ENCODE data around the gene CKAP2L.

CKAP2L gene, protein sequence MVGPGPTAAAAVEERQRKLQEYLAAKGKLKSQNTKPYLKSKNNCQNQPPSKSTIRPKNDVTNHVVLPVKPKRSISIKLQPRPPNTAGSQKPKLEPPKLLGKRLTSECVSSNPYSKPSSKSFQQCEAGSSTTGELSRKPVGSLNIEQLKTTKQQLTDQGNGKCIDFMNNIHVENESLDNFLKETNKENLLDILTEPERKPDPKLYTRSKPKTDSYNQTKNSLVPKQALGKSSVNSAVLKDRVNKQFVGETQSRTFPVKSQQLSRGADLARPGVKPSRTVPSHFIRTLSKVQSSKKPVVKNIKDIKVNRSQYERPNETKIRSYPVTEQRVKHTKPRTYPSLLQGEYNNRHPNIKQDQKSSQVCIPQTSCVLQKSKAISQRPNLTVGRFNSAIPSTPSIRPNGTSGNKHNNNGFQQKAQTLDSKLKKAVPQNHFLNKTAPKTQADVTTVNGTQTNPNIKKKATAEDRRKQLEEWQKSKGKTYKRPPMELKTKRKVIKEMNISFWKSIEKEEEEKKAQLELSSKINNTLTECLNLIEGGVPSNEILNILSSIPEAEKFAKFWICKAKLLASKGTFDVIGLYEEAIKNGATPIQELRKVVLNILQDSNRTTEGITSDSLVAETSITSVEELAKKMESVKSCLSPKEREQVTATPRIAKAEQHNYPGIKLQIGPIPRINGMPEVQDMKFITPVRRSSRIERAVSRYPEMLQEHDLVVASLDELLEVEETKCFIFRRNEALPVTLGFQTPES

DNA sequence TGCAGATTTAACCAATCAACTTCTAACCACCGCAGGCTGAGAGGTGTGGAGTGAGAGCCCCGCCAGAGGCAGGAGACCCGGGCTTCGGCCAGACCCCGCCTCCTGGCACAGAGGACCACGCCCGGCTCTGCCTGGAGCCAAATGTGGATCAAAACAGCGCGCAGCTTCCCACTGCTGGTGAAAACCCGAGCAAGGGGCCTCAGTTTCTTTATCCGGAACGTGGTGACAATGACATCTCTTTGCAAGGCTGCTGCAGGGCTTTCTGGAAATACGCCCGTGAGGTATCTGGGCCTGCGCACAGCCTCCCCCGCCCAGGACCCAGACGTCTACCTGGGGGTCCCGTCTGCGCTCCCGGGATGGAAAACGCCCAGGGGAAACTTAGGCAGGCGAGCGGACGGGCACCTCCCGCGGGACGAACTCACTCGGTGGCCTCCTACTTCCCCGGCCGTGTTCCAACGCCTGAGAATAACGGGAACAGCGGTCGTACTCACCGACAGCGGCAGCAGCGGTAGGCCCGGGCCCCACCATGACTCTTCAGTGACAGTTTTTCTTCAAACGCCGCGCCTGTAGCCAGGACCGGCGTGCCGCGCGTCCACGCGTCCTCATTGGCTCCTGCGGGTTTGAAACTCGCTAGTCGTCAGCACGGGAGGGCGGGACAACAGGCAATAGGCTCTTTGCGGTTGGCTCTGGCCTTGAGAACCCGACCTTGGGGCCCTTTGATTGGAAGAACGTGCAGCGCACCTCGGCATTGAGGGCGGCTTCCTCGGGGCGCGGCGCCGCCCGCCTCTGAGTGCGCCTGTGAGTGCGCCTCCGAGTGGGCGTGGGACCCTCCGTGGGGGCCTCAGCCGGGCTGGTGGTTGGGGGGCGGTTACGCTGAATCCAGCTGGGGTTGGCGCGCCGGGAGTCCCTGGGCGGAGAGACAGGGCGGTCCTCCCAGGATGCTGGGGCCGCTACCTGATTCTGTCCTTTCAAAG lies at the start of gene CKAP2L:
TSS of gene CKAP2L (minus strand) at position 539 of the 974 bp plus-strand sequence. CDS start at position 528, 11 bp downstream.
- DNase-seq = peak; percentile 69 to 93

DNA sequence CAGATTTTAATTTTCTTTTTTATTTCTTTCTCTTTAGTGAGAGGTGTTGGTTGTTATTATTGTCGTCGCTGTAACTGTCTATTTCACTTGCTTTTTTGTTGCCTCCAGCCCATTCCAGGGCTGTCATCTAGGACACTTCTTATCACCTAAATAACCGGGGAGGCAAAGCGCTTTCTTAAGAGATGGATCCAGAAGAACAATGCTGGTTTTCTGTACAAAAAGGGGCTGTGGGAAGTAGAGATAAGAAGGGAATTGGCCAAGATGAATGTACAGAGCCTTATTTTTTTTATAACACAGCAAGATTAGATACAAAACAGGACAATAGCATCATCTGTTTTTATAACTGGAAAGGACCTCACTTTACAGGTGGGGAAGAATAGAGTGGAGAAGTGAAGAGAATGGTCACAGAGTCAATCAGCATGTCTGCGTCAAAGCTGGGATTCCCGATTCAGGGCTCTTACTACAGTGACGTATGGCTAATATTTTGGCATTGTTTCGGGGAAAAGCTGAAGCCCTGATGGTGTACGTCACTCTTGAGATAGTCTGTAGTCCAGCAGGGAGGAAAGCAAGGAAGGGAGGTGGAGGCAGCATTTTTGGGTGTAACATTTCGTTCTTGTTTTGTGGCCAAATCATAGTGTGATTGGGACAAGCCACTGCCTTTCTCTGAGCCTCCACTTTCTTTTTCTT lies 49.0 kb upstream of the CKAP2L start:
- no peak for DNase-seq

DNA sequence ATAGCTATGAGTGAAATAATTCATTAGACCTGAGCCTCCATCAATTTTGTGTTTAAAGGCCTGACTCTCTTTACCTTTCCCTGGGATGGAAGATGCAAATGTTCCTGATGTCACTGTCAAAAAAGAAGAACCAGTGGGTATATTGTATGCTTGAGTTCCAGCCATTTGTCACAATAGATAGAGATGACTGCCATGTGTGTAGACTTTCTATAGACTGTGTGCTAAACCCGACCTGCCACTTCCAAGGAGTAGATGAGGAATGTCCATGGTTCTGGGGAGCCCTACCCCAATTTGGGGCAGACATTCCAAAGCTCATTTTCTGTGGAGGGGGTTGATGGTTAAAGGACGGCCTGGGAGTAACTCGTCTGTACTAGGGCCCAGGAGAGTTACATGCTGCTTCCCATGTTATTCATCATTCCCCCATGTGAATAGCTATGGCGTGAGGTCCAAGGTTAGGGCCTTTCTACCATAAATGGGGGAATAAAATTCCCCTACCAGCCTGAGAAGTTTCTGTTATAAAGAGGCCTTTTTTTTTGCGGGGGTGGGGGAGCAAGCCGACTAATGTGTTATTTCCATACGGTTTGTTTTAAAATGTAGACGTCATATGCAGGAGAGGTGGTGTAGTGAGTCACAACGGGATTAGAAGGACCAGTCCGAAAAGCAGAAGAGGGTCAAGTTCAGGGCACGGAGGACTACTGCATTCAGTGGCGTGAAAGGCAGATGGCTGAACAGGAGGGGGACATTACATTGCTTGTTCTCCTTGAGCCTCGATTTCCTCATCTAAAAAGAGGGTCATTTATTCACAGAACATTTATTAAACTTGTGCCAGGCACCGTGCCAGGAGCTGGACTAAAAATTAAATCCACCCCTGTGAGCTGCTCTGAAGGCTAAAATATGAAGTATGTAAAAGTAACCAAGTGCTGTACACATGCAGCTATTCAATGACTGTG lies 48.2 kb upstream of the CKAP2L start:
- no peak for DNase-seq

DNA sequence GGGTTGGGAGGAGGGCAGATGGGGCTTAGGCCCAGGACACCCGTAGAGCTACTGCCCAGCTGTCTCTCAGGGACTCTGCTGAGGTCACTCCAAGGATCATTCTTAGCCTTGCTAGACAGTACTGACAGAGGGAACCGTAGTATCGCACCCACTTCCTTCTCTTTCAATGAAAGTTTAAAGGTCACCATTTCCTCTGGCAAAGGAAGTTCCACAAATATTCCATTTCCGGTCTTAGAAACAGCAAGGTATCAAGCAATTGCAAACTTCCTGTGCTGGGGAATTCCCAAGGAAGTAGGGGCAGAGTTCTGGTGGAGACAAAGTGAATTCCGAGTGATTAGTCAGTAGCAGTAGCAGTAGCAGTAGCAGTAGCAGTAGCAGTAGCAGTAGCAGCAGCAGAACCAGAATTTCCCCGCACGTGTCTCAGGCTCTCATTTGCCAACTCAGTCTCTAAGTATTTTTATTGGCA lies 47.5 kb upstream of the CKAP2L start:
- DNase-seq = no peak

DNA sequence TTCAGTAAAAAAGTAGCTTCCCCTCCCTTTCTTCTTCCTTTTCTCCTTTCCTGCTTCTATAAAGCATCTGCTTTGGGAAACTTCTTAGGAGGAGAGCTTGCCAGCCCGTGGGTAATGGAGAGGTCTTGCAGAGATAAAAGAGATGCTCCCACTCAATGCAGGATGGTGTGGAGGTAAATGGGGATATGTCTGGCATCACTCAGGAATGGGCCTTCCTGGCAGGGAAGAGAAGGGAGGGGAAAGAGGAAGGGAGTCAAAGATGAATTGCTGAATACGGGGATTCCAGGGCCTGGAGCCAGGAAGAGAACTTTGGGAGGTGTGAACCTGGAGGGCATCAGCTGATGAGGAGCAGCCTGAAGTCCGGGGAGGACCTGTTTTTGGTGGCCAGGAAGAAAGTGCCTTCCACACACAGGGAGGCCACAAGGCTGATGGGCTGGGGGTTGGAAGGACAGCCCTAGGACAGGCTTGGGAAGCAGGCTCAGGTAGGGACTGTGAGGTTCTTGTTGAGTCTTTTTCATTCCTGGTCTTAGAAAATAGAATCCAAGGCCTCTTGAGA lies 46.9 kb upstream of the CKAP2L start:
- no peak for DNase-seq

DNA sequence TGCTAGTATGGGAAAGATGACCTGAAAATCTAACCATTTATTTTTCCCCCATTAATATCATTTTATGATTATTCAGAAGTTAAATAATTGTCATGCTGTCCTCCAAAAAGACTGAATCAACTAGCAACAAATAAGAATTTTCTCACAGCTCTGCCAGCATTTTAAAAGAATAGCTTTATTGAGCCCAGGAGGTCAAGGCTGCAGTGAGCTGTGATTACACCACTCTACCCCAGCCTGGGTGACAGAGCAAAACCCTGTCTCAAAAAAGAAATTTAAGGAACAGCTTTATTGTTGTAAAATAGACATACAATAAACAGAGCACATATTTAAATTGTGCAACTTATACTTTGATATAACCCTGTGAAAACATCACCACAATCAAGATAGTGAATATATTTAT lies 44.7 kb upstream of the CKAP2L start:
- no peak for DNase-seq

DNA sequence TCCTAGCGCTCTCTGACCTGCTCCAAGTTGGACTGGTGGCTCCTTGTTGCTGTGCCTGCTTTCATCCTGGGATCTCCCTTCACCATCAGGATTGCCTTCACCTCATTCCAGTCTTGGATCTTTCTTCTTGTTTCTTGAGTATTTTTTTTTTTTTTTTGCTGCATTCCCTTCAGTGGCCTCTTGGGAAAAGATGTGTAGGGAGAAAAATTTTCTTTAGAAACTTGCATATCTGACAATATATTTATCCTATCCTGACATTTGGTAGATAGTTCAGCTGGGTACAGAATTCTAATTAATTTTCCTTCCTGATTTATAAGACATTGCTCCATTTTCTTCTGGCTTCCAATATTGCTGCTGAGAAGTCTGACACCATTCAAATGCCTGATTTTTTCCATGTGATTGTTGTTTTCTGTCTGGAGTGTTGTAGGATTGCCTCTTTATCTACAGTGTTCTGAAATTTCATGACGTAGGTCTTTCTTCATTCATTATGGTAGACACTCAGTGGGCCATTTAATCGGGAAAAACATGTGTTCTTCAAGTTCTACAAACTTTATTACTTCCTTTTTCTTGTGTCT lies 42.9 kb upstream of the CKAP2L start:
- no peak for DNase-seq

DNA sequence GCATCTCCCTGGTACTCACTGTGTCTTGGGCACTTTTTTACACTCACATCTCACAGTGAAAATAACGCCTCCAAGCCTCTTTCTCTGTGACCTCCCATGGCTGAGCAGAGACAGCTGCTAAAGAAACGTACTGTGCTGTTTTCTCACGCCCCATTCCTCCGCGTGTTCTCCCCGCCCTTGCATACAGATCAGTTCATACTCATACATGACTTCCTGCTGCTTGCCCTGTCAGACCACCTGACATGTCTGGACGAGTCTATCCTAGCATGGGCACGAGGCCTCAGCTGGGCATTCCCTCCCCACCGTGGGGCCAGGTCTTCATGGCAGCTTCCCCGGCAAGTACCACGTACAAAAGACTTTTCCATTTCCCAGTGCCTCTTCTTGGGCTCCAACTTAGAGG lies 41.1 kb upstream of the CKAP2L start:
- DNase-seq = no peak

DNA sequence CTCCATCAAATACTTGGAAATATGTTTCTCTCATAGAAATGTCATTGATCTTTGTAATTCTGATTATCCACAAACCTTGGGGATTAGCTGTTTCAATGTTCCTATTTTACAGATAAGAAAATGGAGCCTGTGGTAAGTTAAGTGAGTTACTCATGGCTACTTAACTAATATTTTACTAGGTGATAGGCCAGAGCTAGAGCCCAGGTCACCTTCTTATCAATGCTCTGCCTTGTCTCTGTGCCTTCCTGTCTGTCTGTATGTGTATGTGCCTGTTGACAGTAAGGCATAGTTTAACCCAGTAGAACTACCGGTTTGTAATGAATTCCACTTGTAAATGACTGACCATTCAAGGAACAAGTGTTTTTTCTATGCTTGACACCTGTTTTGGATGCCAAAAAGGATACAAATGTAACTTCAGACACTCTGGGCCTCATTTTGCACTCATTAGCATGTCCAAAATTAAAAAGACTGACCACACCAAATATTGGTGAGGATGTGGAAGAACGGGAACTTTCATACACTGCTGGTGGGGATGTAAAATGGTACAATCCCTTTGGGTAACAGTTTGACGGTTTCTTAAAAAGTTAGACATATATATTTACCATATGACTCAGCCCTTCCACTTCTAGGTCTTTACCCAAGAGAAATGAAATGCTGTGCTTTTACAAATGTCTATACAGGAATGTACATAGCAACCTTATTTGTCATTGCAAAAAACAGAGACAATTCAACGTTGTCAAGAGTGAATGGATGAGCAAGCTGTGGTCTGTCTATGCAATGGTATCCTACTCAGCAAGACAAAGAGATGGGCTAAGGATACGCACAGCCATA lies 39.5 kb upstream of the CKAP2L start:
- DNase-seq = no peak

DNA sequence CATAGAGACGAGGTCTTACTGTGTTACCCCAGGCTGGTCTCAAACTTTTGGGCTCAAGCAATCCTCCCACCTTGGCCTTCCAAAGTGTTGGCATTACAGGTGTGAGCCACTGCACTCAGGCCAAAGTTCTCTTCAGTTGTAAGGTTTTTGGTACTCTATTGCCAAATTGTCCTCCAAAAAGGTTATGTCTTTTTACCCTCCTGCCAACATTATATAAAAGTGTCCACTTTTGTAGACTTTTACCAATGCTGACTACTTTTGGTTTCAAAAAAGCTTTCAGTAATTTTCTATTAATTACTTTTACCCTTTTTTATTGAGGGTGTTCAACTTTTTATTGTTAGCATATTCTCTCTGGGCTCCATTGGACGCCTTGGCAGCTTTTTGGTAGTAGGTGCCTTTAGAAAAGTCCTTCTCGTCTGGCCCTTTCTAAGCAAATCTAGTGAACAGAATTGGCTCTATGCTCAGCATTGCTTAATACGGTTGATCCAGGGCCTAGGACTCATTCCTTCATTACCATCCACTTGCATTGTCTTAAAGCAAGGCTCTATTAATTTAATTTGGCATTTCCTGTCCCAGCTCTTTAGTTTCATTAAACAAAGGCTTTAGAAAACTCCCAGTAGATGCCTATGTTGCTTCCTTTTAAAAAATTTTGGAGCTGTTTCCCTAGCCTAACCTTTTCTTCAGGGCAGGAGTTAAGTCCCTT lies 36.6 kb upstream of the CKAP2L start:
- no peak for DNase-seq

DNA sequence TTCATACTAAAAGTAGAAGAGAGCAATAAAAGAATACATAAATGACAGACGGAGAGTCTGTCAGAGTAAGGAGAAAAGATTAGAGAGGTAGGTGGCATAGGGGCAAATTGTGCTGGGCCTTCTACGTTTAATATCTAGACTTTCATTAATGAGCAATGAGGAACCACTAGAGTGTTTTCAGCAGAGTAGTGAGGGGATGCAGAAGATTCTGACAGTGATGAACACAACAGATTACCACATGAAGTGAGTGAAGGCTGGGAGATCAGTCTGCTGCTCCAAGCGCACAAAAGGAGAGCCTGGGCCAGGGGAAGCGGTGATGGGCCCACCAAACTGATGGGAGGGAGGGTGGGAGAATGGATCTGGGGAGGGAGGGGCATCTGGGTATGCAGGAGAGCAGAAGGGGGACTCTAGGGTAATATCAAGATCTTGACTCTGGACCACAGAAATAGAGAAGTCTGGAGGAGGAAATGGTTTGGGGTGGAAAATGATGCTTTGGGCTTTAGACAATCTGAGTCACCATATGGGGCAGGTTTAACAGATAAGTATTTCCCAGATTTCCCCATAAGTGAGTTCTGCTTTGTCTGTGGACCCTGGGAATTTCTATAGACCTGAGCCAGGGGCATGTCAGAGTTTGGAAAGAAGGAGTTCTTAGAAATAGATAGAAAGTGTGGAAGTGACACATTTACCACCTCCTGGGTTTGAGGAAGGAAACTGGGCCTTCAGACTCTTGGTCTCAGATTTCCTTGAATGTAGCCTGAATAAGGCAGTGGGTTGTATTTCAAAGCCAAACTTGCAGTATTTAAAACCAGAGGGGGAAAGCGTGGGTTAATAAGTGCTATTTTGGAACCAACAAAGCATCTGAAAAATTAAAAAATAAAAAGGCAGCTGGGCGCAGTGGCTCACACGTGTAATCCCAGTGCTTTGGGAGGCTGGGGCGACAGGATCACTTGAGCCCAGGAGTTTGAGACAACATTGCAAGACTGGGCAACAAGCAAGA lies 34.9 kb upstream of the CKAP2L start:
- DNase-seq = no peak

DNA sequence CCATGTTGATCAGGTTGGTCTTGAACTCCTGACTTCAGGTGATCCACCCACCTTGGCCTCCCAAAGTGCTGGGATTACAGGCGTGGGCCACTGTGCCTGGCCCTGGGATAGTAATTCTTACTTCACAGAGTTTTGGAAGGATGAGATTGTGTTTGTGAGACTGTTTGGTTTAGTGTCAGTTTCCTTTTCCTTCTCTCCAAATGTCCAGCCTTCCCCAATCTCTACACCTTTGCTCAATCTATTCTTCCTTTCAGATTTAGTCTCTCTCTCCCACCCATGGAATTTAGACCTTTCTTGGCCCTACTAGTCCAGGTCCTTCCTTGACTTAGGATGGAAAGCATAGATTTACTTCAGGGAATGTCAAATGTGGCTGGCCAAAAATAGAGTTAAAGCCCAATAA lies 32.1 kb upstream of the CKAP2L start:
- DNase-seq = no peak

DNA sequence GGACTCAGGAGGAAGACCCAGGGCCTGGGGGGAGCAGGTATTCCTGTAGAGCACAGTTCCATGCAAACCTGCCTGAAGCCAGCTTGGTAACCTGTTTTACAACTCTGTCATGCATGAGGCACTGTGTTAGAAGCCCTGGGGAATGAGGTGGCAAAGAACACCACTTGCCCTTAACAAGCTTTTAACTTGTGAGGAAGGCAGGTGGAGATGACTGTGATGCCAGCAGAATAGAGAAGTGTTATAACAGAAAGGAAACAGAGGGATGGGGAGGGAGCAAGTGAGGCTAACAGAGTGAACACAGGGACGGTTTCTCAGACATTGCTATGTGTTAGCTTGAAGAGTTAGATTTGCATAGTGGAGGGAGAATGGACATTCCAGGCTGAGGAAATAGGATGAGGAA lies 31.4 kb upstream of the CKAP2L start:
- DNase-seq = no peak

DNA sequence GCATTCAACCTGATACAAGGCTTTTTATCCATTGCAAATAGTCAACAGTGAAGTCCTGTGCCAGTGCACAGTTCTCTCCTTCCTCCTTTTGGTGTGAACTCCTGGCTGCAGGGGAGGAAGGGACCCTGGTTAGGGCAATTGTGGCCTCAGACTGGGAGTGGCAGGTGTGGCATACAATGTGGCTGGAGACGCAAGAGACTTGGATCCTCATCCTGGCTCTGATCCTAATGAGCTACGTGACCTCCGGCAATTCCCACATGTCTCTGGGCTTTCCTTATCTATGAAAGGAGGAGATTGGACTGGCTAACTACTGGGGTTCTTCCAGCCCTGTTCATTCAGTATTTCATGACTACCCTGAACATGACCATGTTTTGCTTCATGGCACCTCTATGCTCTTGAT lies 30.4 kb upstream of the CKAP2L start:
- DNase-seq = no peak

DNA sequence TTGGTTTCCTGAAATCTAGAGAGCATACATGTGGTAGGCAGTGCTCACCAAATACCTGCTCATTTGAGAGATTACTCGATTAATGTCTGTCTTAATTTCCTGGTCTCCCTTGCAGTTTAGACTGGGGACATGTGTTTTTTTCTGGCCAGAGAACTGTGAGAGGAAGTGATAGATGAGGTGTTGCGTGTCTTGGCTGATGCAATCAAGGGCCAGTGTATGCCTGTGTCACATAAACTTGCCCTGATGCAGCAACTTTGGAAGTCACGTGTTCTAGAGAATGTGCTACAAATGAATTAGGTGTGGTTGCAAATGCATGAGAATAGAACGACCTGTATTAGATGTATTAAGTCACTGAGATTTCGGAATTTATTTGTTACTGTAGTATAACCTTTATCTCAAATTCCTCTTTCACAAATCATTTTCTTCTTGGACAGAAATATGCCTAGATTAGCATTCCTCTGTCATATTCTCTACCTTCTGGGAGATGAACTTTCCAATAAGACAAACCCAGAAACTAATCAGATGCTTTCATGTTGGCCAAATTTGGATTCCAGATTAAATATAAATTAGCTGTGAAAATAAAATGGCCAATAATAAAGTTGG lies 29.8 kb upstream of the CKAP2L start:
- no peak for DNase-seq

DNA sequence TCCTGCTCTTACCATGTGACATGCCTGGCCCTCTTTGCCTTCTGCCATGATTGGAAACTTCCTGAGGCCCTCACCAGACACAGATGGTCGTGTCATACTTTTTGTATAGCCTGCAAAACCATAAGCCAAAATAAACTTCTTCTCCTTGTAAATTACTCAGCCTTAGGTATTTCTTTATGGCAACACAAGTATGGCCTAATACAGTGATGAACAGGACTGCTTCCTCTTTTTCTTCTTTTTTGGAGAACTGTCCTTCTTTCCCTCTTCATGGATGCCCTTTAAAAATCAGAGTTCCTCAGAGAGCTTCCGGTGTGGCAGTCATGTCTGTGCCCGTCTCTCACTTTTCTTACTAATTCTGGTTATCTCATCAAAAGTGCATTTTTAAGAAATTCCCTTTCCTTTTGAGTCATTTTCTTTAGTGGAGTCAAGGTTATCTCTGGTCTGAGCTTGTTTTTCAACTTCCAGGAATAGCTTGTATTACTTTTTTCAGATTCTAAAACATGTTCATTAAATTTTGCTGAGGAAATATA lies 29.1 kb upstream of the CKAP2L start:
- DNase-seq = no peak

DNA sequence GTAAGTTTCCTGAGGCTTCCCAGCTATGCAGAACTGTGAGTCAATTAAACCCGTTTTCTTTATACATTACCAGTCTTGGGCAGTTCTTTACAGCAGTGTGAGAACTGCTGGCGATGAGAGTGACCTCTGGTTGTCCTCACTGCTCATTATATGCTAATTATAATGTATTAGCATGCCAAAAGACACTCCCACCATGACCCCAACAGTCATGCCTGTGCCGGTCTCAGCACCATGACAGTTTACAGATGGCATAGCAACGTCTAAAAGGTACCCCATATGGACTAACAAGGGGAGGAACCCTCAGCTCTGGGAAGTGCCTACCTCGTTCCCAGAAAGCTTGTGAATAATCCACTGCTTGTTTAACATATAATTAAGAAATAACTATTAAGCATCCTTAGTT lies 28.0 kb upstream of the CKAP2L start:
- DNase-seq = no peak

All from cerebellar nuclear complex (tissue), 1 donor.